Activated CD4-positive, alpha-beta T cell treated with anti-CD3 and anti-CD28 coated beads, Interleukin-2, Interleukin-6, amounts not matched to agents 100 ng/mL and 50 ng/mL, durations not matched to agents 16 hours and 8 hours (primary cell): ENCODE results near the gene CCR5.

Experiments used
- DNase-seq: peaks from one replicate; pipeline ENCODE4 v3.0.0-alpha.2; 2020

Gene CCR5

GRCh38 chr3:46409739-46410489 is 39.2 kb downstream of the CCR5 start:
- no peak for DNase-seq

- DNase-seq = no peak
Measured at GRCh38 chr3:46410669-46411068, 39.9 kb downstream of the CCR5 start.

- DNase-seq = no peak
Measured at GRCh38 chr3:46411271-46411670, 40.5 kb downstream of the CCR5 start.

- no peak for DNase-seq
Measured at GRCh38 chr3:46412786-46413298, 42.1 kb downstream of the CCR5 start.

GRCh38 chr3:46413951-46414350 is 43.2 kb downstream of the CCR5 start:
- no peak for DNase-seq

- DNase-seq = no peak
Measured at GRCh38 chr3:46414739-46415138, 44.0 kb downstream of the CCR5 start.

DNA sequence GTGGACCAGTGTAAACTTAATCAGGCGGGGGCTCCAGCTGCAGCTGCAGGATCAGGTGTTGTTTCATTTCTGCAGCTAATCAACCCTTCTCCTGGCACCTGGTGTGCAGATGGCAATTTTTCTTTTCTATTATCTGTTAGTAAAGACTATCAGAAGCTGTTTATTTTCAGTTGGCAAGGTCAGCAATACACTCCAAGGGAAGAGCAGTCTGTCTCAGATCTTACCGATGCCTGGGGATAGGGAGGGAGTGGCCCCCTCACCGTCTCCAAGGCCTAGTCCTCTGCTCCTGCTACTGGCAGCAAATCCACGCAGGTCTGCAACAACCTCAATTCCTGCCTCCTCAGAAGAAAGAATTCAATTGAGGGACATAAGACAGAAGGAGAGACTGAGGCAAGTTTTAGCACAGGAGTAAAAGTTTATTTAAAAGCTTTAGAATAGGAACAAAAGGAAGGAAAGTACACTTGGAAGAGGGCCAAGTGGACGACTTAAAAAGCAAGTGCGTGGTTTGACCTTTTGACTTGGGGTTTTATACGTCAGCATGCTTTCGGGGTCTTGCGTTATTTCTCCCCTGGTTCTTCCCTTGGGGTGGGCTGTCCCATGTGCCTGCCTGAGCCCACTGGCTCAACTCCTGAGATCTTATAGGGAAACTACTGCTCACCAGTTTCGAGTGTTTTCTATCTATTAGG is 45.5 kb downstream of the CCR5 start:
- no peak for DNase-seq

DNA sequence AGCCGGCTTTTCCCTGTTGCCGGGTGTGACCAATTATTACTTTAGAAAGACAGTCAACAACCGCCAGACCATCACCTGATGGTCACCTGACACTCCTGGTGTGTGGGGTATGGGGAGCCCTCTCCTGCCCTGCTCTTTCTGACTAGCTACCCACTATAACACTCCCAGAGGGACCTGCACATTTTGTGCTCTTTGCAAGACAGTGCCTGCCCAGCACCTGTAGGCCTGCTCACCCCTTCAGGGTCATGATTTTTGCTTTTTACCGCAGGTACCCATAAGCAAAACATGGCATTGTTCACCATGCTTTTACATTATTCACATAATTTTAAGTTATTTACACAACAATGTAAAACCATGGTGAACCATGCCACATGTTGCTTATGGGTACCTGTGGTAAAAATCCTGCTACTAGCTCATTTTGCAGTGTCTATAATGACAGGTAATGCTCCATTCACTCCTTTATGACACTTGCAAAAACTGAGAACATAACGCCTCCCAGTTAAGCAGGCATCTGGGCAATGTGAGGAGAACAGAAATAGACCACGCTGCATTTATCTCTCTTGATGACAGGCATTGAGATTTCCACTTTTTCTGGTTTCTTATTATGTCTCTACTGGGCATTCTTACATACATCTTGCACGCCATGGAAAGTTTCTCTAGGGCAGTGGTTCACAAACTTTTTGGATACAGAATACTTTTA is 46.2 kb downstream of the CCR5 start:
- no peak for DNase-seq

DNA sequence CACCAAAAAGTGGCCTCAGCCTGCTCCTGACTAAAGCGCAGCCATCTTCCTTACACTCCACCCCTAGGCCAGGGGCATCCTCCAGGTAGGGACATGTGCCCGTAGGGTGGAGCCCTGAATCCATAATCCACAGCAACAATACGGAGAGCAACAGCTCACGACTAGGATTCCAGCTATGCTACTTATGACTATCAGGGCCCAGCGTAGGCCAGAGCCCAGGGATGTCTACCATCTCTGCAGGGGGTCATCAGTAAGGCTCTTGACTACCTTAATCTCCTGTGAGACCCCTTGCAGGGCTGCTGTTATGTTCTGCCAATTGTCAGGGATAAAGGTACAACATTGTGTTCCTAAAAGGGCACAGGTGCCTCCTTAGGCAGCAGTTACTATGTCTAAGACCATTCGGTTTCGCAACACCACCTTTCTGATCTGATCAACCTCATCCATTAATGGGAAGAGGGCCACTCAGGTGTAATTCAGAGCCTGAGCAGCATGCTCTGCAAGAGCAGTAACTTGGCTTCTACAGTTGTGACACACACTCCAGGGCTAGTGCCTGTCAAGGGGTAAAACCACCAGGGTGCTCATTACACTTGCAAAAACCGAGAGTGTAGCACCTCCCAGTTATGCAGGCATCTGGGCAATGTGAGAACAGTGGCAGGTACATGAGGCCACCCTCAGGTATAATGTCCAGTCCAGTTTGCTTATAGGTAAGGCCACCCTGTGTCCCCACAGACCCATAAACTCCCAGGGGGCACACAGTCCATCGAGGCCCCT is 47.3 kb downstream of the CCR5 start:
- no peak for DNase-seq

DNA sequence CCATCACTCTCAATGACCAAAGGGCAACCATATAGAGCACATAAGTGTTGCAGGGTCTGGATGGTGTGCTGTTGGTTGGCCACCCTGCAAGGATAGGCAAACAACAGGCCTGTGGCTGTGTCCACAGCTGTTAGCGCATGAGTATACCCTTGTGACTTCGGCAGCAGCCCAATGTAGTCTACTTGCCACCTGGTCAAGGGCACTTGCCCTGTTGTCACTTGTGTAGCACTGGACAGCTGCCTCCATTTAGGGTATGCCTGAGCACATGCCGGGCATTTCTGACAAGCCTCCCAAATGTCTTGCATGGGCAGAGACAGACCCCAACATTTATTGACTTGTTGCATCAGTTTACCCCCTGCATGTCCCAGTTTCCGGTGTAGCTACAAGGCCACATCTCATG is 49.1 kb downstream of the CCR5 start:
- no peak for DNase-seq

DNA sequence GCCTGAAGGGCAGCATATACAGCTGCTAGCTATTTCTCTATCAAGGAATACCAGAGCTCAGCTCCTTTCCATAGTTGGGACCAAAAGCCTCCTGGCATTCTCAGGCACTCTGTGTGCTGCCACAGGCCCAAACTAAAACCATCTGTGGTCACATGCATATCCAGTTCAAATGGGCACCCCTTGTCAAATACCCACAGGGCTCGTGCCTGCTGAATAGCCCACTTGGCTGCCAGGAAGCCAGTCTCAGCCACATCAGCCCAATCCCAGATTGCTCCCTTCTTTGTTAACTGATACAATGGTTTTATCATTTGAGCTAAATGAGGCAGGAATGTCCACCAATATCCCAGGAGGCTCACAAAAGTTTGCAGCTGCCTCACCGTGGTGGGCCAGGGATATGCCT is 50.2 kb downstream of the CCR5 start:
- DNase-seq = no peak

DNA sequence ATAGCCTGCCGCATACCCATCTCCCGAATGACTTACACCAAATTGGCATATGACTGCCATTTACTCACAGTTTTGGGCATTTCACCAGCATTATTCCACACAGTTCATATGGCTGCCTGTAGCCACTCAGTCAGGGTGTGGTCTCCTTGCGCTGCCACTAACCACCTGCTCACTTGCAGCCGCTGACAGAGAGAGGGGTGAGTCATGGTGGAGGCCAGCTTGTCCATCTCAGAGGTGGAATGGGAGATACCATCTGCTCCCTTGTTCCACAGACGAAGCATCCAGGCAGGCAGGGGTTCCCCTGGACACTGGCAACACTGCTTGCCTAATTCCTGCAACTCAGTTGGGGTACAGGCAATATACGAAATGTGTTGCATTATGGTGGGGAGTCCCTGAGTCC is 51.9 kb downstream of the CCR5 start:
- no peak for DNase-seq

GRCh38 chr3:46423588-46423987 is 52.8 kb downstream of the CCR5 start:
- no peak for DNase-seq
